Hematopoietic multipotent progenitor cell treated with erythropoietin and hydrocortisone succinate and interleukin-3 and kit ligand, for 4 days (in vitro differentiated cells): Measurements from ENCODE around the gene TMOD2.

Experiments used
- DNase-seq: peaks from one replicate; pipeline ENCODE4 v3.0.0-alpha.2; 2015

TMOD2 gene

GRCh38 chr15:51863131-51863530 is 111.7 kb downstream of the TMOD2 start:
- no peak for DNase-seq

GRCh38 chr15:51864408-51865056 is 113.1 kb downstream of the TMOD2 start:
- DNase-seq, result no peak

GRCh38 chr15:51865317-51865716 is 113.9 kb downstream of the TMOD2 start:
- DNase-seq, result peak; percentile 41
